ENCODE data around the gene CEL.
A peak's percentile ranks its signal among the peaks of the same experiment; 100 is the strongest.
"Not testable (repeated sequence)": the region's sequence is repeated elsewhere in the genome, so short reads cannot be mapped to it uniquely, and the experiment has no call there.

The CEL gene

GRCh38 chr9:133065070-133065388 is 3.2 kb downstream of the CEL start:
- no peak for DNase-seq

GRCh38 chr9:133066181-133066983 is 4.6 kb downstream of the CEL start:
- no peak for DNase-seq

DNA sequence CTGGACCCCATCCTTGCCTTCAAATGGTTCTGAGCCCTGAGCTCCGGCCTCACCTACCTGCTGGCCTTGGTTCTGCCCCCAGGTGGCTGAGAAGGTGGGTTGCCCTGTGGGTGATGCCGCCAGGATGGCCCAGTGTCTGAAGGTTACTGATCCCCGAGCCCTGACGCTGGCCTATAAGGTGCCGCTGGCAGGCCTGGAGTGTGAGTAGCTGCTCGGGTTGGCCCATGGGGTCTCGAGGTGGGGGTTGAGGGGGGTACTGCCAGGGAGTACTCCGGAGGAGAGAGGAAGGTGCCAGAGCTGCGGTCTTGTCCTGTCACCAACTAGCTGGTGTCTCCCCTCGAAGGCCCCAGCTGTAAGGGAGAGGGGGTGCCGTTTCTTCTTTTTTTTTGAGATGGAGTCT is 5.2 kb downstream of the CEL start:
- DNase-seq: no peak

GRCh38 chr9:133067813-133068212 is 6.0 kb downstream of the CEL start:
- no peak for DNase-seq

- not testable (repeated sequence) for DNase-seq
Observed at GRCh38 chr9:133068431-133068830, 6.7 kb downstream of the CEL start.

DNA sequence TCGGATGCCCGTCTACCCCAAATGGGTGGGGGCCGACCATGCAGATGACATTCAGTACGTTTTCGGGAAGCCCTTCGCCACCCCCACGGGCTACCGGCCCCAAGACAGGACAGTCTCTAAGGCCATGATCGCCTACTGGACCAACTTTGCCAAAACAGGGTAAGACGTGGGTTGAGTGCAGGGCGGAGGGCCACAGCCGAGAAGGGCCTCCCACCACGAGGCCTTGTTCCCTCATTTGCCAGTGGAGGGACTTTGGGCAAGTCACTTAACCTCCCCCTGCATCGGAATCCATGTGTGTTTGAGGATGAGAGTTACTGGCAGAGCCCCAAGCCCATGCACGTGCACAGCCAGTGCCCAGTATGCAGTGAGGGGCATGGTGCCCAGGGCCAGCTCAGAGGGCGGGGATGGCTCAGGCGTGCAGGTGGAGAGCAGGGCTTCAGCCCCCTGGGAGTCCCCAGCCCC is 8.8 kb downstream of the CEL start:
- DNase-seq: not testable (repeated sequence)

DNA sequence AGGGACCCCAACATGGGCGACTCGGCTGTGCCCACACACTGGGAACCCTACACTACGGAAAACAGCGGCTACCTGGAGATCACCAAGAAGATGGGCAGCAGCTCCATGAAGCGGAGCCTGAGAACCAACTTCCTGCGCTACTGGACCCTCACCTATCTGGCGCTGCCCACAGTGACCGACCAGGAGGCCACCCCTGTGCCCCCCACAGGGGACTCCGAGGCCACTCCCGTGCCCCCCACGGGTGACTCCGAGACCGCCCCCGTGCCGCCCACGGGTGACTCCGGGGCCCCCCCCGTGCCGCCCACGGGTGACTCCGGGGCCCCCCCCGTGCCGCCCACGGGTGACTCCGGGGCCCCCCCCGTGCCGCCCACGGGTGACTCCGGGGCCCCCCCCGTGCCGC is 9.2 kb downstream of the CEL start:
- DNase-seq: not testable (repeated sequence)

- no peak for DNase-seq
Observed at GRCh38 chr9:133071484-133072150, 9.8 kb downstream of the CEL start.

DNA sequence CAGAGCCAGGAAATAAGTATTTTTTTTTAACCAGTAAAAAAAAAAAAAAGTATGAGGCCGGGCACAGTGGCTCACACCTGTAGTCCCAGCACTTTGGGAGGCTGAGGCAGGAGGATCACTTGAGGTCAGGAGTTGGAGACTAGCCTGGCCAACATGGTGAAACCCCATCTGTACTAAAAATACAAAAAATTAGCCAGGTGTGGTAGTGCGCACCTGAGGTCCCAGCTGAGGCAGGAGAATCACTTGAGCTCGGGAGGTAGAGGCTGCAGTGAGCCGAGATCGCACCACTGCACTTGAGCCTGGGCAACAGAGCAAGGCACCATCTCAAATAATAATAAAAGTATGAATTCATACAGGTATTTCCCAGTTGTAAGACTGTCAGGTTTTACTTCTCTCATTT is 10.4 kb downstream of the CEL start:
- DNase-seq: not testable (repeated sequence)

GRCh38 chr9:133073086-133074014 is 11.6 kb downstream of the CEL start:
- peak; percentile 61 for DNase-seq

DNA sequence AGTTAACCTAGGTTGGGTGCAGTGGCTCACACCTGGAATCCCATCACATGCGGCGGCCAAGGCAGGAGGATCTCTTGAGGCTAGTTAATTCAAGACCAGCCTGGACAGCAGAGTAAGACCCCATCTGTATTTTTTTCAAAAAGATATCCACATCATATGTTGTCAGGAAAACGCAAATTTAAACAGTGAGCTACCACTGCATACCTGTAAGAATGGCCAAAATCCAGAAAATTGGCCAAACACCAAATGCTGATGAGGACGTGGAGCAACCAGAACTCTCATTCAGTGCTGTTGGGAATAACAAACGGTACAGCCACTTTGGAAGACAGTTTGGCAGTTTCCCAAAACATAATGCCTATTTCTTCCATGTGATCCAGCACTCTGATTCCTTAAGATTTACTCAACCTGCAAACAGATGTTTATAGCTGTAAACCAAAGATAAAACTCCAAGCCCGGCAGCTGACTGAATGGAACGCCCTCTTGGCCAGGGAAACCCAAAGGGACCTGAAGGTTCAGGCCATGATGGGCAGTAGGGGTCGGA is 12.4 kb downstream of the CEL start:
- no peak for DNase-seq

GRCh38 chr9:133075925-133076630 is 14.3 kb downstream of the CEL start:
- DNase-seq: no peak

- DNase-seq: no peak
Observed at GRCh38 chr9:133076691-133077090, 14.9 kb downstream of the CEL start.

DNA sequence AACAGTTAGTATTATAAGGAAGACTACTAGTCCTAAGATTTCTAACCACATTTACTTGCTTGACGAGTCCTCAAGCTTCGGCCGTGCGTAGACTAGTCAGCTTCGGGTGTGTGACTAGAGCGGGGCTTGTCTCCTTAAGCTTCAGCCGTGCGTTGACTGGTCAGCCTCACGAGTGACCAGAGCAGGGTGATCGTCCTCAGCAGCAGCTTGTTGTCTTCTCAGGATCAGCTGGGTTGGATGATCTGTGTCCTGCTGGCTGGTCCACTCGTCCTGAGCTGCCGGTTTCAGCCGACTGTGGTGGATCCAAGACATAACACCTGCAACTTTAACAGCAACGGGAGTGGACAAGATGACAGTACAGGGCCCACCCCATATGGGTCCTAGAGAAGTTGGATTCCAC is 16.7 kb downstream of the CEL start:
- no peak for DNase-seq

GRCh38 chr9:133080161-133080560 is 18.4 kb downstream of the CEL start:
- DNase-seq: no peak

DNA sequence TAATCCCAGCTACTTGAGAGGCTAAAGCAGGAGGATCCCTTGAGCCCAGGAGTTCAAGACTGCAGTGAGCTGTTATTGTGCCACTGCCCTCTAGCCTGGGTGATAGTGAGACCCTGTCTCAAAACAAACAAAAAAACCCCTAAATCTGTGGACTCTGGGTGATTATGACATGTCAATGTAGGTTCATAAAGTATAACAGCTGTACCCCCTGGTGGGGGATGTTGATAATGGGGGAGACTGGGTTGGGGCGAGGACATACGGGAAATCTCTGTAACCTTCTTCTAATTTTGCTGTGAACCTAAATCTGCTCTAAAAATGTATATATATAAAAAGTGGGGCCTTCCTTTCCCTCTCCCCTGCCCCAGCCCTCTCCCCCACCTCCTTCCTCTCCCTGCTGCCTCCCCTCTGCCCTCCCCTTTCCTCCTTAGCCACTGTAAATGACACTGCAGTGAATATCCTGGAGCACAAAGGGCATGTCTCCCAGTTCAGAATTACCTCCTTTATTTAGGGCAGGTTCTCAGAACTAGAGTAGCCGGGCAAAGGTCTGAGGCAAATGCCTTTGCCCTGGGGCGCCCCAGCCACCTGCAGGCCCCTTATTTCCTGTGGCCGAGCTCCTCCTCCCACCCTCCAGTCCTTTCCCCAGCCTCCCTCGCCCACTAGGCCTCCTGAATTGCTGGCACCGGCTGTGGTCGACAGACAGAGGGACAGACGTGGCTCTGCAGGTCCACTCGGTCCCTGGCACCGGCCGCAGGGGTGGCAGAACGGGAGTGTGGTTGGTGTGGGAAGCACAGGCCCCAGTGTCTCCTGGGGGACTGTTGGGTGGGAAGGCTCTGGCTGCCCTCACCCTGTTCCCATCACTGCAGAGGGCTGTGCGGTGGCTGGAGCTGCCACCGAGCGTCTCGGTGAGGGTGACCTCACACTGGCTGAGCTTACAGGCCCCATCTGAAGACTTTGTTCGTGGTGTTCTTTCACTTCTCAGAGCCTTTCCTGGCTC is 19.3 kb downstream of the CEL start:
- not testable (repeated sequence) for DNase-seq

DNA sequence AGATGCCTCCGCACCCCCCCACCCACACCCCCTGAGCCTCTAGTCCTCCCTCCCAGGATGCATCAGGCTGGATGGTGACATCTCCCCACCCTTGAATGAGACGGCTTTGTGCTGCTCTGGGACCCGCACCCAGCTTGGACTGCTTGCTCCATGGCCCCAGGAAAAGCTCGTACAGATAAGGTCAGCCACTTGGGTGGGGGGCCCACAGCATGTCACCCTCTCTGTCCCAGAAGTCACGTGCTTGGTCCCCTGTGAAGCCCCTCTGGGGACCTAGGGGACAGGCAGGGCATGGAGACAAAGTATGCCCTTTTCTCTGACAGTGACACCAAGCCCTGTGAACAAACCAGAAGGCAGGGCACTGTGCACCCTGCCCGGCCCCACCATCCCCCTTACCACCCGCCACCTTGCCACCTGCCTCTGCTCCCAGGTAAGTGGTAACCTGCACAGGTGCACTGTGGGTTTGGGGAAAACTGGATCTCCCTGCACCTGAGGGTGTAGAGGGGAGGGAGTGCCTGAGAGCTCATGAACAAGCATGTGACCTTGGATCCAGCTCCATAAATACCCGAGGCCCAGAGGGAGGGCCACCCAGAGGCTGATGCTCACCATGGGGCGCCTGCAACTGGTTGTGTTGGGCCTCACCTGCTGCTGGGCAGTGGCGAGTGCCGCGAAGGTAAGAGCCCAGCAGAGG is 20.3 kb downstream of the CEL start:
- not testable (repeated sequence) for DNase-seq

DNA sequence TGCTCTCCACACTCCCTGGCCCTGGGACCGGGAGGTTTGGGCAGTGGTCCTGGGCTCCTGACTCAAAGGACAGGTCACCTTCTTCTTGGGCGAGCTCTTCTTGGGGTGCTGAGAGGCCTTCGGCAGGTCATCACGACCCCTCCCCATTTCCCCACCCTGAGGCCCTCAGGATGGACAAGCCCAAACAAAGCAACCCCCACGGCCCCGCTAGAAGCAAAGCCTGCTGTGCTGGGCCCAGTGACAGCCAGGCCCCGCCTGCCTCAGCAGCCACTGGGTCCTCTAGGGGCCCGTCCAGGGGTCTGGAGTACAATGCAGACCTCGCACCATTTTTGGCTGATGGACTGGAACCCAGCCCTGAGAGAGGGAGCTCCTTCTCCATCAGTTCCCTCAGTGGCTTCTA is 21.9 kb downstream of the CEL start:
- DNase-seq: not testable (repeated sequence)

DNA sequence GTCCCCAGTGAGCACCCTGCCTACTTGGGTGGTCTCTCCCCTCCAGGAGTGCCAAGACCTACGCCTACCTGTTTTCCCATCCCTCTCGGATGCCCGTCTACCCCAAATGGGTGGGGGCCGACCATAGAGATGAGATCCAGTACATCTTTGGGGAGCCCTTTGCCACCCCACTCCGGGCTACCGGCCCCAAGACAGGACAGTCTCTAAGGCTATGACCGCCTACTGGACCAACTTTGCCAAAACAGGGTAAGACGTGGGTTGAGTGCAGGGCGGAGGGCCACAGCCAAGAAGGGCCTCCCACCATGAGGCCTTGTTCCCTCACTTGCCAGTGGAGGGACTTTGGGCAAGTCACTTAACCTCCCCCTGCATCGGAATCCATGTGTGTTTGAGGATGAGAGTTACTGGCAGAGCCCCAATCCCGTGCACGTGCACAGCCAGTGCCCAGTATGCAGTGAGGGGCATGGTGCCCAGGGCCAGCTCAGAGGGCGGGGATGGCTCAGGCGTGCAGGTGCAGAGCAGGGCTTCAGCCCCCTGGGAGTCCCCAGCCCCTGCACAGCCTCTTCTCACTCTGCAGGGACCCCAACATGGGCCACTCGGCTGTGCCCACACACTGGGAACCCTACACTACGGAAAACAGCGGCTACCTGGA is 24.6 kb downstream of the CEL start:
- DNase-seq: not testable (repeated sequence)

DNA sequence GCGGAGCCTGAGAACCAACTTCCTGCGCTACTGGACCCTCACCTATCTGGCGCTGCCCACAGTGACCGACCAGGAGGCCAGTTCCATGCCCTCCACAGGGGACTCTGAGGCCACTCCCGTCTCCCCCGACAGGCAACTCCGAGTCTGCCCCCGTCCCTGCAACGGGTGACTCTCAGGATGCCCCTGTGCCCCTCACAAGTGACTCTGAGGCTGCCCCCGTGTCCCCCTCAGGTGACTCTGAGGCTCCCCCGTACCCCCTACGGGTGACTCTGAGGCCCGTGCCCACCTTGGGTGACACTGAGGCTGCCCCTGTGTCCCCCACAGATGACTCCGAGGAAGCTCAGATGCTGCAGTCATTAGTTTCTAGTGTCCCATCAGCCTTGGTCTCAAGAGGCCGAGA is 25.1 kb downstream of the CEL start:
- no peak for DNase-seq

Data from hematopoietic multipotent progenitor cell treated with erythropoietin and hydrocortisone succinate and interleukin-3 and kit ligand, for 6 days (in vitro differentiated cells).